Measurements from ENCODE around the gene ANXA3.
A peak's percentile ranks its signal among the peaks of the same experiment; 100 is the strongest.

Gene ANXA3

DNA sequence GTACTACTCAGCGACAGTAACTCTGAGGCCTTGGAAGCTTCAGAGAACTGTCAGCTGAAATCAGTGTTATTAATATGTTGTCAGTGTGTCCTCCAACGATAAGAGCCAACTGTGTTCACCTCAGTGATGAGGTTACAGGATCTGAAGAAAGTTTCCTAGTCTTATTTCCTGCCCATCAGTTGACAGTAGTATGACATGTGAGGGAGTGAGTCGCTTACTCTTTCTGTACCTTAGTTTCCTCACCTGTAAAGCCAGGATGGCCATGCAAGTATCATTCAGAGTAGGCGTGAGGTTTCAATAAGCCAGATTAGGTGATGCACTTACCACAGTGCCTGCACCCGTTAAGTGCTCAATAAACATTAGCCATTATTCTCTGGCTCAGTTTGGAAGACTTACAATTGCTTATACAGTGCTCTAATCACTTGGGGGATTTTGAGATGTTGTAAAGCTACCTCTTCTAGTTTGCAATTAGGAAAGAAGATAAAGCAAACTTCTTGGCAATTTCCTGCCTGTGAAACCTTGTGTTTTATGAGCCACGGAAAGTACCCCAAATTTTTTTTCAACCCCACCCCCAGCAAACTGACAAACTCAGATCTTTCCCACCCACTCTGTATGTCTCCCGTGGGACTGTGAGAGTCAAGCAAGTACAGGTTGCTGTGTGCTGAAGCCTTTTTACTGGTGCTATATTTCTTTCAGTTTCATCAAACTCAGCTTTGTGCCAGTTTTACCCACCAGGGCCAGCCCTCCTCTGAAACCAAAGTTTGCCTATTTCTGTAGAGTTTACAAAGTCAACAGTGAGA, 62.2 kb downstream of the ANXA3 start:
- CTCF ChIA-PET: interaction anchor here (0.9 to 9.3 kb wide), 12 partner anchors 9 to 256 kb away, joined by 3 to 98 read pairs (median 8); no protein-coding TSS in a partner anchor
- TF ChIP-seq, protein P1, sequence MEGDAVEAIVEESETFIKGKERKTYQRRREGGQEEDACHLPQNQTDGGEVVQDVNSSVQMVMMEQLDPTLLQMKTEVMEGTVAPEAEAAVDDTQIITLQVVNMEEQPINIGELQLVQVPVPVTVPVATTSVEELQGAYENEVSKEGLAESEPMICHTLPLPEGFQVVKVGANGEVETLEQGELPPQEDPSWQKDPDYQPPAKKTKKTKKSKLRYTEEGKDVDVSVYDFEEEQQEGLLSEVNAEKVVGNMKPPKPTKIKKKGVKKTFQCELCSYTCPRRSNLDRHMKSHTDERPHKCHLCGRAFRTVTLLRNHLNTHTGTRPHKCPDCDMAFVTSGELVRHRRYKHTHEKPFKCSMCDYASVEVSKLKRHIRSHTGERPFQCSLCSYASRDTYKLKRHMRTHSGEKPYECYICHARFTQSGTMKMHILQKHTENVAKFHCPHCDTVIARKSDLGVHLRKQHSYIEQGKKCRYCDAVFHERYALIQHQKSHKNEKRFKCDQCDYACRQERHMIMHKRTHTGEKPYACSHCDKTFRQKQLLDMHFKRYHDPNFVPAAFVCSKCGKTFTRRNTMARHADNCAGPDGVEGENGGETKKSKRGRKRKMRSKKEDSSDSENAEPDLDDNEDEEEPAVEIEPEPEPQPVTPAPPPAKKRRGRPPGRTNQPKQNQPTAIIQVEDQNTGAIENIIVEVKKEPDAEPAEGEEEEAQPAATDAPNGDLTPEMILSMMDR (IDR thresholded peaks at IDR 0.05; ENCODE audit: insufficient read depth, low read length, missing control alignments): no peak
- no peak for DNase-seq (ENCODE audit: low read depth, low spot score)
- no peak overlapping the region for H3K4me3 ChIP-seq (ENCODE audit: low read depth, low read length)
- POLR2A ChIA-PET: no interaction called here

DNA sequence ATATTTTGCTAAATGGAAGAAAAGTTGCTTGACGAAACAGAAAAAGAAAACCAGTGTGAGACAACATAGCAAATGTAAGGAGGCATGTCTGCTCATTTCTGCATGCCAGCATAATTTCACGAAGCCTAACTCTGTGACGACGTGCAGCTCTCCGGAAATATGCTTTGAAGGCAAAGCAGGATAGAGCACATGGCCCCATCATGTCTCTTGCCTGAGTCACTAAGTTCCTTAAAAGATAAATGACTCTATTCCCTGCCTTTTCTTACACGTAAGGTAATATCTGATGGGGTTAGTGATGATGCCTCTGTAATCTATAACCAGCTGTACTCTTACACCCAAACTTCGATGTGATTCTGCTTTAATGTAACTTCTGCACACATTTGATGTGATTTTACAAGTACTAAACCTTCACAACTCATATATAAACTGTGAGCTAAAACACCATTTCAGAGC, 64.5 kb downstream of the ANXA3 start:
- POLR2A ChIA-PET: interaction anchor here (0.8 to 1.1 kb wide), 2 partner anchors 159 to 168 kb away, joined by 3 read pairs; no protein-coding TSS in a partner anchor
- no peak overlapping the region for H3K4me3 ChIP-seq (ENCODE audit: low read depth, low read length)
- DNase-seq (ENCODE audit: low read depth, low spot score): peak; percentile 68
- CTCF ChIA-PET: interaction anchor here (1.0 to 9.3 kb wide), 5 partner anchors 8 to 247 kb away, joined by 3 to 98 read pairs (median 3); no protein-coding TSS in a partner anchor
- TF ChIP-seq, protein P1 (IDR thresholded peaks at IDR 0.05; ENCODE audit: insufficient read depth, low read length, missing control alignments): no peak

DNA sequence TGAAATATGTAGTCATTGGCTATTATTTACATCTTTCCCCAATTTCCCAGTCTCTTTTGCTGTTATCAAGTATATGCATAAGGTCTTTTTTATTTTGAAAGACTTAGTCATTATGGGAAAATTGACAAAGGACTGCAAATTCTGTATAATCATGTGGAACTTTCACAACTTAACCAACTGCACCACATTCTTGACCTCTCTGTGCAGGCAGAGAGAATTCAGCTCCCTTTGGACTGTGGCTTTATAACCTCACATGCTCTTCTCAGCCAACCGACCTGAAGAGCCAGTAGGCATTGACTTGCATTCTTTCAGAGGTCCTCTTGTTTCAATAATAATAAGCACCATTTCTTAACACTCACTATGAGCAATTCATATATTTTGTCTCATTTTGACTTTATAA, 66.9 kb downstream of the ANXA3 start:
- no peak for DNase-seq (ENCODE audit: low read depth, low spot score)
- TF ChIP-seq, protein P1 (IDR thresholded peaks at IDR 0.05; ENCODE audit: insufficient read depth, low read length, missing control alignments): no peak
- H3K4me3 ChIP-seq (ENCODE audit: low read depth, low read length): no peak overlapping the region
- CTCF ChIA-PET: no interaction called here
- POLR2A ChIA-PET: no interaction called here

DNA sequence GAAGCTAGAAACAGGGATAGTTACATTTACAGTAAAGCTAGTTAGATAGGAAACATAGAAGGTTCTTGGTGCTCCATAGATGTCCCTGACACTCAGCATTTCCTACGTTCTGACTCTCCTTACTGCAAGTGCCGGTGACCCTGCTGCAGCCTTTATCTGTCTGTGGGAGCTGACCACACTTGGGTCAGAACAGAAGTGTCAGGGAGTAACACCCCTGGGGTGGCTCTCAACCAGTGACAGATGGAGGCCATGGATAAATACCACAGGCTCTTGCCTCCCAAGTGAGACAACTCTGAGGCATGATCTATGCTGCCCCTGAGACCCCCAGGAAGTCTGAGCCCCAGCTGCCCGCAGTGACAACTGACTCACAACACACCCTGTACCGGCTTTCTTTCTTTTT, 69.8 kb downstream of the ANXA3 start:
- ChIA-PET POLR2A (no interaction called here), CTCF (interaction anchor here (0.8 to 1.6 kb wide), 2 partner anchors 9 to 24 kb away, joined by 3 to 7 read pairs; no protein-coding TSS in a partner anchor)
- TF ChIP-seq, protein P1 (IDR thresholded peaks at IDR 0.05; ENCODE audit: insufficient read depth, low read length, missing control alignments): no peak
- H3K4me3 ChIP-seq (ENCODE audit: low read depth, low read length): no peak overlapping the region
- no peak for DNase-seq (ENCODE audit: low read depth, low spot score)

DNA sequence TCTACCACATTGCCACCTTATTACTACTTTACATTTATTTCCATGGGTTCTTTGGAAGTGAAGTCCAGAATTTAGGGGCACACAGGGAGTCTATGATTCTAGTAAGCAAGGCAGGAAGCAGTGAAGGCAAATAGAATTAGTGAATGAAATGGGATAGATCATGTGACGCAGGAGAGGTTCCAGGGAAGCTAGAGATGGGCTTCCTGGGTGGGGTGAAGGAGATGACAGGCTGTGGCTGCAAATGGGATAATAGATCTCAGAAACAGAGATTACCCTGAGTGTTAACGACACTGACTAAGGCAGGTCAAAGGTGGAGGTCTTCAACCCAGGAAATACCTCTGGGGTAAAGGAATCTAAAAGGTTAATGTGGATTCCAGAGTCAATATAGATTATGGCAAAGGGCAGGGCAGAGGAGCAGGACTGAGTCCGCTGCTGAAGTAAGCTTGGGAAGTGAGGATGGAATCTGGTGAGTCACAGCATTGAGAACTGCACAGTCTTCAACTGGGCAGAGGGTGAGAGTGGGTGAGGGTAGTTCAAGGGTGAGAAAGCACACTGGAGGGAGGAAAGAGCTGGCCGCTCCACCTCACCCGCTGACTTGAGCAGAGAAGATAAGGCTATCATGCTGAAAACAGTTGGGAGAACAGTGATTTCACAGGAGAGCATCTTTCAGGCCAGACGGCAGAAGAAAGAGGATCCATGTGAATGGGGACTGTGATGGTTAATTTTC, 70.8 kb downstream of the ANXA3 start:
- no peak for DNase-seq (ENCODE audit: low read depth, low spot score)
- TF ChIP-seq, protein P1 (IDR thresholded peaks at IDR 0.05; ENCODE audit: insufficient read depth, low read length, missing control alignments): no peak
- no peak overlapping the region for H3K4me3 ChIP-seq (ENCODE audit: low read depth, low read length)
- CTCF ChIA-PET: interaction anchor here (0.6 to 1.2 kb wide), 2 partner anchors 10 to 11 kb away, joined by 3 read pairs; no protein-coding TSS in a partner anchor
- POLR2A ChIA-PET: no interaction called here

DNA sequence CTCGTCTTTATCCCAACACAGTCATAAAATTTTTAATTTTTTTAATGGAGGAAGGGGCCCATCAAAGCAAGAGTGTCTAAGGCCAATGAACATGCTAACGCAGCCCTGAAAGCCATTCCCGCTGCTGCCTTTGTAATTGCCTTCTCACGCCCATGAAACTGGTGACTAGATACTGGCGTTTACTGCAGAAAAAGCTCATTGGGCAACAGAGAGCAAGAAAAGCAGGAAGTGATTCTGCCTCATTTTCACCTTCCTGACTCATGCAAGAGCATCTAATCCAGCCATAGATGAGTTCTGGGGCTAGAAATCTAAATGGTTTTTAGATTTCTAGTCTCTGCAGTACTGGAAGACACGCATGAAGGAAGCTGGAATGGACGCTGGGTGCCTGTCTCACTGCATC, 72.5 kb downstream of the ANXA3 start:
- TF ChIP-seq, protein P1 (IDR thresholded peaks at IDR 0.05; ENCODE audit: insufficient read depth, low read length, missing control alignments): no peak
- no peak overlapping the region for H3K4me3 ChIP-seq (ENCODE audit: low read depth, low read length)
- ChIA-PET CTCF (interaction anchor here (0.8 to 1.0 kb wide), 3 partner anchors 8 to 21 kb away, joined by 3 to 4 read pairs (median 3); no protein-coding TSS in a partner anchor), POLR2A (no interaction called here)
- no peak for DNase-seq (ENCODE audit: low read depth, low spot score)

Measured in AG04449 (cell line).